PC-9 (cell line): ENCODE data around the gene PPARGC1A.

ENCODE experiments used
- CTCF ChIP-seq: fragments of 200-600 bp; sonication (generic); conservative IDR thresholded peaks from 2 replicates; pipeline ENCODE4 v1.6.1; 2017; ENCODE audit warnings: mixed run types, antibody characterized with exemption, mild to moderate bottlenecking, moderate library complexity
- EZH2 ChIP-seq: fragments of 200-600 bp; sonication (generic); IDR thresholded peaks from 2 replicates; pipeline ENCODE4 v1.8.0; 2017; ENCODE audit warnings: antibody characterized with exemption, low read depth

- no peak for TF ChIP-seq CTCF
- TF ChIP-seq EZH2: no peak
These were observed 22.0 kb upstream of the PPARGC1A start for GRCh38 chr4:23911675-23912455.
